HEK293 (cell line): ENCODE data around the gene PLEKHA4.

Source experiments
- CTCF ChIA-PET: fragments of 350-600 bp; formaldehyde crosslinking; extraction: SDS; loops from one replicate; lab custom pipeline; 2021; ENCODE audit warnings: antibody characterized with exemption; lab: Yijun Ruan, JAX
- POLR2A ChIA-PET: fragments of 300-600 bp; formaldehyde crosslinking; extraction: SDS; loops from one replicate; lab custom pipeline; 2020; ENCODE audit warnings: antibody characterized with exemption, inconsistent platforms; lab: Yijun Ruan, JAX
- H3K27ac ChIP-seq: fragments of 200-500 bp; sonication (Bioruptor generic); 2 replicates; pipeline ENCODE4 v1.5.1; 2014; ENCODE audit warnings: low read depth, low read length, control low read depth, inconsistent platforms; ENCODE audit errors: extremely low read depth
- H3K36me3 ChIP-seq, 2 experiments: fragments of 200-500 bp in 1 of 2; sonication (Bioruptor generic) in 1 of 2; 1 replicate in 1 of 2; 2 replicates in 1 of 2; pipeline ENCODE4 v1.5.1; 2014 to 2017; ENCODE audit warnings: inconsistent platforms in 2 of 2, low read length in 2 of 2; ENCODE audit not compliant: control insufficient read depth in 2 of 2, insufficient read depth in 1 of 2
- H3K4me1 ChIP-seq: fragments of 200-500 bp; sonication (Bioruptor generic); 2 replicates; pipeline ENCODE4 v1.5.1; 2014; ENCODE audit warnings: mild to moderate bottlenecking, low read length, inconsistent platforms; ENCODE audit not compliant: control insufficient read depth, insufficient read depth
- H3K4me3 ChIP-seq: 2 replicates; pipeline ENCODE4 v1.5.1; 2011; ENCODE audit warnings: low read depth, mild to moderate bottlenecking, control low read depth, low read length, moderate library complexity
- H3K9me3 ChIP-seq: fragments of 200-500 bp; sonication (Bioruptor generic); 2 replicates; pipeline ENCODE4 v1.5.1; 2014; ENCODE audit warnings: low read depth, low read length, inconsistent platforms; ENCODE audit not compliant: control insufficient read depth, insufficient read depth
- EGR2 ChIP-seq: fragments of 450-650 bp; formaldehyde crosslinking; IDR thresholded peaks from 2 replicates; pipeline ENCODE4 v1.5.1; 2016; ENCODE audit warnings: low read depth, missing biosample characterization, missing genetic modification characterization
- GLIS1 ChIP-seq: fragments of 450-650 bp; formaldehyde crosslinking; IDR thresholded peaks from 2 replicates; pipeline ENCODE4 v1.5.1; 2016; ENCODE audit warnings: missing biosample characterization, missing genetic modification characterization
- GLIS2 ChIP-seq: fragments of 450-650 bp; formaldehyde crosslinking; IDR thresholded peaks from 2 replicates; pipeline ENCODE4 v1.5.1; 2016; ENCODE audit warnings: missing biosample characterization, missing genetic modification characterization
- IKZF3 ChIP-seq: fragments of 450-650 bp; IDR thresholded peaks from 2 replicates; pipeline ENCODE4 v1.5.0; 2018; ENCODE audit warnings: missing biosample characterization, mild to moderate bottlenecking, missing genetic modification characterization, moderate library complexity
- KLF9 ChIP-seq: fragments of 450-650 bp; formaldehyde crosslinking; IDR thresholded peaks from 2 replicates; pipeline ENCODE4 v1.5.1; 2016; ENCODE audit warnings: missing biosample characterization, missing genetic modification characterization, low read depth
- PATZ1 ChIP-seq: fragments of 450-650 bp; formaldehyde crosslinking; IDR thresholded peaks from 2 replicates; pipeline ENCODE4 v1.5.1; 2016; ENCODE audit warnings: missing biosample characterization, missing genetic modification characterization
- SP2 ChIP-seq: fragments of 450-650 bp; formaldehyde crosslinking; IDR thresholded peaks from 2 replicates; pipeline ENCODE4 v1.5.1; 2016; ENCODE audit warnings: missing biosample characterization, missing genetic modification characterization
- SP3 ChIP-seq: fragments of 450-650 bp; formaldehyde crosslinking; IDR thresholded peaks from 2 replicates; pipeline ENCODE4 v1.5.1; 2016; ENCODE audit warnings: missing biosample characterization, missing genetic modification characterization
- SP7 ChIP-seq: fragments of 450-650 bp; formaldehyde crosslinking; IDR thresholded peaks from 2 replicates; pipeline ENCODE4 v1.5.1; 2016; ENCODE audit warnings: missing biosample characterization, missing genetic modification characterization
- ZBTB10 ChIP-seq: fragments of 450-650 bp; formaldehyde crosslinking; IDR thresholded peaks from 2 replicates; pipeline ENCODE4 v1.5.1; 2016; ENCODE audit warnings: missing biosample characterization, missing genetic modification characterization
- ZBTB26 ChIP-seq: fragments of 450-650 bp; formaldehyde crosslinking; optimal IDR thresholded peaks from 2 replicates; pipeline ENCODE3; 2016; ENCODE audit warnings: missing biosample characterization, mild to moderate bottlenecking, missing genetic modification characterization
- ZFHX2 ChIP-seq: fragments of 450-650 bp; formaldehyde crosslinking; conservative IDR thresholded peaks from 2 replicates; pipeline ENCODE4 v1.5.1; 2016; ENCODE audit warnings: missing biosample characterization, missing genetic modification characterization
- ZIC2 ChIP-seq: fragments of 450-650 bp; formaldehyde crosslinking; IDR thresholded peaks from 2 replicates; pipeline ENCODE4 v1.5.1; 2016; ENCODE audit warnings: missing biosample characterization, missing genetic modification characterization
- ZNF19 ChIP-seq: fragments of 450-650 bp; formaldehyde crosslinking; IDR thresholded peaks from 2 replicates; pipeline ENCODE4; 2016; ENCODE audit warnings: missing biosample characterization, missing genetic modification characterization, low read depth
- ZNF26 ChIP-seq: fragments of 450-650 bp; formaldehyde crosslinking; IDR thresholded peaks from 2 replicates; pipeline ENCODE4 v1.5.1; 2016; ENCODE audit warnings: missing biosample characterization, missing genetic modification characterization
- ZNF335 ChIP-seq: fragments of 450-650 bp; formaldehyde crosslinking; conservative IDR thresholded peaks from 2 replicates; pipeline ENCODE4 v1.5.1; 2016; ENCODE audit warnings: missing biosample characterization, missing genetic modification characterization
- ZNF391 ChIP-seq: fragments of 450-650 bp; formaldehyde crosslinking; IDR thresholded peaks from 2 replicates; pipeline ENCODE4 v1.5.1; 2016; ENCODE audit warnings: low read depth, missing biosample characterization, missing genetic modification characterization, borderline replicate concordance
- ZNF398 ChIP-seq: fragments of 450-650 bp; formaldehyde crosslinking; IDR thresholded peaks from 2 replicates; pipeline ENCODE4 v1.5.1; 2017; ENCODE audit warnings: missing biosample characterization, missing genetic modification characterization
- ZNF473 ChIP-seq: fragments of 450-650 bp; formaldehyde crosslinking; IDR thresholded peaks from 2 replicates; pipeline ENCODE4 v1.5.1; 2017; ENCODE audit warnings: missing biosample characterization, missing genetic modification characterization
- ZNF521 ChIP-seq: fragments of 450-650 bp; formaldehyde crosslinking; IDR thresholded peaks from 2 replicates; pipeline ENCODE4 v1.5.1; 2017; ENCODE audit warnings: missing biosample characterization, mild to moderate bottlenecking, missing genetic modification characterization
- ZNF529 ChIP-seq: fragments of 450-650 bp; formaldehyde crosslinking; IDR thresholded peaks from 2 replicates; pipeline ENCODE4 v1.5.1; 2017; ENCODE audit warnings: missing genetic modification characterization, missing biosample characterization; ENCODE audit not compliant: insufficient replicate concordance
- ZNF76 ChIP-seq: fragments of 450-650 bp; formaldehyde crosslinking; IDR thresholded peaks from 2 replicates; pipeline ENCODE4; 2016; ENCODE audit warnings: low read depth, missing biosample characterization, missing genetic modification characterization, borderline replicate concordance

PLEKHA4 gene

GRCh38 chr19:48837051-48837524 lies 31.3 kb downstream of the PLEKHA4 start:
- peak overlapping the region; percentile 4; the same call in 1 of the 2 replicates for H3K4me3 ChIP-seq
- POLR2A ChIA-PET = interaction anchor here (0.6 to 0.8 kb wide), 3 partner anchors 21 to 99 kb away, joined by 3 to 4 read pairs (median 4); no protein-coding TSS in a partner anchor
- no peak overlapping the region for H3K27ac ChIP-seq
- TF ChIP-seq ZNF26 (tag by site-specific recombination) (no peak), ZNF529 (no peak), SP2 (tag by site-specific recombination) (peak; percentile 69), ZNF398 (0 out of 2 replicates have a peak, but pooled peaks have one; percentile 51), PATZ1 (tag by site-specific recombination) (peak; percentile 49; the same call in 1 of the 2 replicates), ZFHX2 (tag by site-specific recombination) (peak; percentile 67), ZIC2 (tag by site-specific recombination) (0 out of 2 replicates have a peak, but pooled peaks have one; percentile 29), IKZF3 (tag by site-specific recombination) (0 out of 2 replicates have a peak, but pooled peaks have one; percentile 5), GLIS2 (peak; percentile 91), GLIS1 (peak; percentile 77), ZNF473 (no peak), ZNF19 (tag by site-specific recombination) (no peak), ZNF521 (no peak), SP3 (tag by site-specific recombination) (peak; percentile 54), EGR2 (0 out of 2 replicates have a peak, but pooled peaks have one; percentile 39), ZNF335 (tag by site-specific recombination) (peak; percentile 51), ZNF76 (tag by site-specific recombination) (peak; percentile 44; the same call in 1 of the 2 replicates), KLF9 (tag by site-specific recombination) (peak; percentile 66)
- H3K4me1 ChIP-seq = no peaks in the 10 kb centered on the region; the same call in none of the 2 replicates
- H3K36me3 ChIP-seq = no peaks in the 10 kb centered on the region
- no peaks in the 10 kb centered on the region for H3K9me3 ChIP-seq
- CTCF ChIA-PET = interaction anchor here (0.6 to 3.7 kb wide), 7 partner anchors 11 to 191 kb away, joined by 3 to 38 read pairs (median 5); partner anchors contain the start of gene CA11

- H3K4me3 ChIP-seq = peak within 1 kb of the TSS; percentile 4; the same call in 1 of the 2 replicates
- H3K36me3 ChIP-seq = no peaks in the 10 kb centered on the region
- ChIA-PET CTCF (interaction anchor here (0.6 to 3.7 kb wide), 21 partner anchors 8 to 776 kb away, joined by 3 to 38 read pairs (median 4); partner anchors contain the start of gene CA11), POLR2A (interaction anchor here (0.6 to 1.2 kb wide), 3 partner anchors 21 to 41 kb away, joined by 4 read pairs; no protein-coding TSS in a partner anchor)
- H3K4me1 ChIP-seq = no peaks in the 10 kb centered on the region; the same call in none of the 2 replicates
- no peaks in the 10 kb centered on the region for H3K9me3 ChIP-seq
- H3K27ac ChIP-seq = peak within 1 kb of the TSS; percentile 37; the same call in 1 of the 2 replicates
- TF ChIP-seq ZNF391 (tag by site-specific recombination) = no peak
- TF ChIP-seq GLIS2 = no peak
- 0 out of 2 replicates have a peak, but pooled peaks have one; percentile 37 for TF ChIP-seq ZBTB10 (tag by site-specific recombination)
- no peak; the same call in 1 of the 2 replicates for TF ChIP-seq GLIS1
- TF ChIP-seq ZFHX2 (tag by site-specific recombination) = peak; percentile 63
- TF ChIP-seq SP2 (tag by site-specific recombination) = peak; percentile 50; the same call in 1 of the 2 replicates
- TF ChIP-seq SP3 (tag by site-specific recombination) = peak; percentile 29
- TF ChIP-seq SP7 (tag by site-specific recombination) = 0 out of 2 replicates have a peak, but pooled peaks have one; percentile 29
- TF ChIP-seq ZBTB26 = peak; percentile 71
Observed at GRCh38 chr19:48836089-48837017, 32.1 kb downstream of the PLEKHA4 start, which contains the start of gene HSD17B14. HSD17B14 (minus strand) TSS chr19:48836491; CDS start chr19:48836411, 80 bp downstream.
